ENCODE measurements around the gene P4HB. TPM values are rescaled to one million over a fixed set of nuclear protein-coding genes. Genes with fewer than 3 reads are reported as not detected.

The P4HB gene
- total RNA-seq, 1 donor from 2014 or later = 463 TPM

- Histone ChIP-seq H3K4me1 (peaks cover 56% of the 10 kb centered on the region), H3K9me3 (no peaks in the 10 kb centered on the region)
- DNase-seq (ENCODE audit: extremely low spot score in 2 of 2) = no peak
These were observed 30.5 kb downstream of the P4HB start for GRCh38 chr17:81829858-81830257.

GRCh38 chr17:81828656-81829055 is 31.7 kb downstream of the P4HB start:
- peaks cover 0 to 4% of the 10 kb centered on the region in 2 donors for H3K36me3 ChIP-seq
- TF ChIP-seq POLR2AphosphoS5 (IDR thresholded peaks at IDR 0.05; ENCODE audit: insufficient read depth in 1 of 2, low read depth in 1 of 2) = no peak
- no peak for TF ChIP-seq CTCF (IDR thresholded peaks at IDR 0.05)
- TF ChIP-seq POLR2A (IDR thresholded peaks at IDR 0.05) = no peak
- H3K9me3 ChIP-seq = no peaks in the 10 kb centered on the region
- no peak overlapping the region for H3K4me3 ChIP-seq
- no peak for DNase-seq (ENCODE audit: extremely low spot score in 2 of 2)
- H3K27me3 ChIP-seq = no peaks in the 10 kb centered on the region
- intact Hi-C loops (cut with DNase I) = no loop called here
- peaks cover 56% of the 10 kb centered on the region for H3K4me1 ChIP-seq
- H3K27ac ChIP-seq = no peak overlapping the region

More at GRCh38 chr17:81829858-81830257, 30.5 kb downstream of the P4HB start:
- Histone ChIP-seq H3K27ac (no peak overlapping the region), H3K4me3 (no peak overlapping the region), H3K36me3 (no peaks in the 10 kb centered on the region), H3K27me3 (no peaks in the 10 kb centered on the region)
- intact Hi-C loops (cut with DNase I) = no loop called here
- TF ChIP-seq POLR2A (IDR thresholded peaks at IDR 0.05) (no peak), POLR2AphosphoS5 (IDR thresholded peaks at IDR 0.05; ENCODE audit: insufficient read depth in 1 of 2, low read depth in 1 of 2) (no peak), CTCF (IDR thresholded peaks at IDR 0.05) (no peak)

GRCh38 chr17:81825841-81826466 is 34.4 kb downstream of the P4HB start:
- H3K9me3 ChIP-seq = no peaks in the 10 kb centered on the region
- H3K36me3 ChIP-seq = peaks cover 0 to 4% of the 10 kb centered on the region in 2 donors
- intact Hi-C loops (cut with DNase I) = no loop called here
- no peaks in the 10 kb centered on the region for H3K27me3 ChIP-seq
- H3K27ac ChIP-seq = no peak overlapping the region
- H3K4me1 ChIP-seq = peaks cover 60% of the 10 kb centered on the region
- DNase-seq (ENCODE audit: extremely low spot score in 2 of 2) = no peak
- no peak overlapping the region for H3K4me3 ChIP-seq
- TF ChIP-seq POLR2AphosphoS5 (IDR thresholded peaks at IDR 0.05; ENCODE audit: insufficient read depth in 1 of 2, low read depth in 1 of 2) (no peak), POLR2A (IDR thresholded peaks at IDR 0.05) (no peak), CTCF (IDR thresholded peaks at IDR 0.05) (no peak)

GRCh38 chr17:81824595-81824994 is 35.7 kb downstream of the P4HB start:
- no peaks in the 10 kb centered on the region for H3K27me3 ChIP-seq
- H3K4me1 ChIP-seq = peaks cover 48% of the 10 kb centered on the region
- H3K27ac ChIP-seq = no peak overlapping the region
- DNase-seq (ENCODE audit: extremely low spot score in 2 of 2) = no peak
- peaks cover 0 to 4% of the 10 kb centered on the region in 2 donors for H3K36me3 ChIP-seq
- H3K4me3 ChIP-seq = no peak overlapping the region
- H3K9me3 ChIP-seq = no peaks in the 10 kb centered on the region
- intact Hi-C loops (cut with DNase I) = no loop called here
- no peak for TF ChIP-seq POLR2A (IDR thresholded peaks at IDR 0.05)
- no peak for TF ChIP-seq POLR2AphosphoS5 (IDR thresholded peaks at IDR 0.05; ENCODE audit: insufficient read depth in 1 of 2, low read depth in 1 of 2)
- TF ChIP-seq CTCF (IDR thresholded peaks at IDR 0.05) = no peak

GRCh38 chr17:81823820-81824550 is 36.4 kb downstream of the P4HB start:
- Histone ChIP-seq H3K27ac (no peak overlapping the region), H3K9me3 (no peaks in the 10 kb centered on the region), H3K36me3 (peaks cover 0 to 4% of the 10 kb centered on the region in 2 donors), H3K27me3 (no peaks in the 10 kb centered on the region), H3K4me3 (no peak overlapping the region), H3K4me1 (peaks cover 42% of the 10 kb centered on the region)
- no peak for DNase-seq (ENCODE audit: extremely low spot score in 2 of 2)
- no peak for TF ChIP-seq CTCF (IDR thresholded peaks at IDR 0.05)
- no peak for TF ChIP-seq POLR2A (IDR thresholded peaks at IDR 0.05)
- no peak for TF ChIP-seq POLR2AphosphoS5 (IDR thresholded peaks at IDR 0.05; ENCODE audit: insufficient read depth in 1 of 2, low read depth in 1 of 2)
- intact Hi-C loops (cut with DNase I) = no loop called here

All from vagina (tissue), 2 donors.